ENCODE data around the gene FCRL2. TPM values are rescaled to one million over a fixed set of nuclear protein-coding genes. Genes with fewer than 3 reads are reported as not detected.
"Not testable (repeated sequence)": the region's sequence is repeated elsewhere in the genome, so short reads cannot be mapped to it uniquely, and the experiment has no call there.

Gene FCRL2
- total RNA-seq, 4 donors from 2014 or later, result not detected

- TF ChIP-seq POLR2A (IDR thresholded peaks at IDR 0.05), result no peak
- TF ChIP-seq, protein P1, sequence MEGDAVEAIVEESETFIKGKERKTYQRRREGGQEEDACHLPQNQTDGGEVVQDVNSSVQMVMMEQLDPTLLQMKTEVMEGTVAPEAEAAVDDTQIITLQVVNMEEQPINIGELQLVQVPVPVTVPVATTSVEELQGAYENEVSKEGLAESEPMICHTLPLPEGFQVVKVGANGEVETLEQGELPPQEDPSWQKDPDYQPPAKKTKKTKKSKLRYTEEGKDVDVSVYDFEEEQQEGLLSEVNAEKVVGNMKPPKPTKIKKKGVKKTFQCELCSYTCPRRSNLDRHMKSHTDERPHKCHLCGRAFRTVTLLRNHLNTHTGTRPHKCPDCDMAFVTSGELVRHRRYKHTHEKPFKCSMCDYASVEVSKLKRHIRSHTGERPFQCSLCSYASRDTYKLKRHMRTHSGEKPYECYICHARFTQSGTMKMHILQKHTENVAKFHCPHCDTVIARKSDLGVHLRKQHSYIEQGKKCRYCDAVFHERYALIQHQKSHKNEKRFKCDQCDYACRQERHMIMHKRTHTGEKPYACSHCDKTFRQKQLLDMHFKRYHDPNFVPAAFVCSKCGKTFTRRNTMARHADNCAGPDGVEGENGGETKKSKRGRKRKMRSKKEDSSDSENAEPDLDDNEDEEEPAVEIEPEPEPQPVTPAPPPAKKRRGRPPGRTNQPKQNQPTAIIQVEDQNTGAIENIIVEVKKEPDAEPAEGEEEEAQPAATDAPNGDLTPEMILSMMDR (IDR thresholded peaks at IDR 0.05), result no peak
- no peak for DNase-seq (ENCODE audit: low spot score in 2 of 2)
- intact Hi-C loops (cut with DNase I; ENCODE audit: low total_unique reads), result no loop called here
- WGBS, 2 donors, result 43 to 46% methylated on average over 3 of the region's 3 CpGs
- no peak overlapping the region for H3K4me3 ChIP-seq (ENCODE audit: low read depth, poor library complexity, severe bottlenecking)
These were observed 25.6 kb downstream of the FCRL2 start for GRCh38 chr1:157751283-157751682.

- H3K4me3 ChIP-seq (ENCODE audit: low read depth, poor library complexity, severe bottlenecking), result no peak overlapping the region
- intact Hi-C loops (cut with DNase I; ENCODE audit: low total_unique reads), result no loop called here
- 90 to 95% methylated on average over 3 of the region's 3 CpGs for WGBS, 2 donors
- TF ChIP-seq, protein P1 (IDR thresholded peaks at IDR 0.05), result no peak
- no peak for TF ChIP-seq POLR2A (IDR thresholded peaks at IDR 0.05)
- no peak for DNase-seq (ENCODE audit: low spot score in 2 of 2)
These were observed 28.6 kb downstream of the FCRL2 start for GRCh38 chr1:157748262-157748817.

DNA sequence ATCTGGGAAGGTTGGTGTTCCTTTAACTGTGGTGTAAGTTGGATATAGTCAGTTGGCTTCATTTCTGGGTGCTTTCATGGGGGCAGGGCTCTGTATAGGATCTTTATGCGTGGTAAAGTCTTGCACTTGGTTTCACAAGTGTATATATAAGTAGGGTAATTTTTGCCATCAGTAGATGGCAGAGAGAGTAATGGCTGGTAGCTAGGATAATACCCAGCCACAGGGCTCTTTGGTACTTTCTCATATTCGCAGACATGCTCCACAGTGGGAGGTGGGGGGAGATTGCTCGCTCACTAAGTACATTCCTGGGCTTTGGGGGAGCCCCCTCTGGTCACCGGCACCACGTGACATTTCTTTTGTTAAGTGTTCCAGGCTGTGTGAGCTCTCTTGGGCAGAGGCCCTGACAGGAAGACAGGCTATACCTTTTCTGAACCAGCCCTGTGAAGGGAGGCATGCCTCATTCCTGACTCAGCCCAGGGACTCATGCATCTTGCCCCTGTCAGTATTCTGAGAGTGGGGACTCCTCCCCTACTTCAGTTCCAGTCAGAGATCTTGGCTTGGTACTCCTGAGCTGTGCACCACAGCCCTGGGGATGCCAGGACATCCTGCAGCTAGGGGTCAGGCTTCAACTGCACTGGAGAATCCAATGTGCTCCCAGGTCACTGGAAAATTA lies 37.6 kb downstream of the FCRL2 start:
- intact Hi-C loops (cut with DNase I; ENCODE audit: low total_unique reads), result no loop called here
- 57 to 73% methylated on average over 5 of the region's 5 CpGs for WGBS, 2 donors
- DNase-seq (ENCODE audit: low spot score in 2 of 2), result no peak
- H3K4me3 ChIP-seq (ENCODE audit: low read depth, poor library complexity, severe bottlenecking), result no peak overlapping the region
- TF ChIP-seq, protein P1 (IDR thresholded peaks at IDR 0.05), result no peak
- TF ChIP-seq POLR2A (IDR thresholded peaks at IDR 0.05), result no peak

DNA sequence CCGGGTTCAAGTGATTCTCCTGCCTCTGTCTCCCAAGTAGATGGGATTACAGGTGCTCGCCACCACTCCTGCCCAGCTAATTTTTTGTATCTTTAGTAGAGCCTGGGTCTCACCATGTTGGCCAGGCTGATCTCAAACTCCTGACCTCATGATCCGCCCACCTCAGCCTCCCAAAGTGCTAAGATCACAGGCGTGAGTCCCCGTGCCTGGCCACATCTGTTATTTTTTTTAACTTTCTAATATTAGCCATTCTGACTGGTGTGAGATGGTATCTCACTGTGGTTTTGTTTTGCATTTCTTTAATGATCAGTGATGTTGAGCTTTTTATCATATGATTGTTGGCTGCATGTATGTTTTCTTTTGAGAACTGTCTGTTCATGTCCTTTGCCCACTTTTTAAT lies 40.9 kb downstream of the FCRL2 start:
- intact Hi-C loops (cut with DNase I; ENCODE audit: low total_unique reads); DNase-seq (ENCODE audit: low spot score in 2 of 2); H3K4me3 ChIP-seq (ENCODE audit: low read depth, poor library complexity, severe bottlenecking): not testable (repeated sequence)
- WGBS, 2 donors, result 85 to 89% methylated on average over 5 of the region's 5 CpGs

DNA sequence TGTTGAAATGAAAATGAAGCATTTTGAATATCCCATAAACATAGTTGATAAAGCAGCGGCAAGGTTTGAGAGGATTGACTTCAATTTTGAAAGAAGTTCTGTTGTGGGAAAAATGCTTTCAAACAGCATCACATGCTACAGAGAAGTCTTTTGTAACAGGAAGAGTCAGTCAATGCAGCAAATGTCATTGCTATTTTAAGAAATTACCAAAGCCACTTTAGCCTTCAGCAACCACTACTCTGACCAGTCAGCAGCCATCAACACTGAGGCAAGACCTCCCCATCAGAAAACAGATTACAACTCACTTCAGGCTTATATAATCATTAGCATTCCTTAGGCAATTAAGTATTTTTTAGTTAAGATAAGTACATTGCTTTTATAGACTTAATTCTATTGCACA lies 42.6 kb downstream of the FCRL2 start:
- no peak overlapping the region for H3K4me3 ChIP-seq (ENCODE audit: low read depth, poor library complexity, severe bottlenecking)
- TF ChIP-seq POLR2A (IDR thresholded peaks at IDR 0.05), result no peak
- TF ChIP-seq, protein P1 (IDR thresholded peaks at IDR 0.05), result no peak
- WGBS, 2 donors, result 80 to 97% methylated on average over 1 of the region's 1 CpG
- DNase-seq (ENCODE audit: low spot score in 2 of 2), result no peak
- intact Hi-C loops (cut with DNase I; ENCODE audit: low total_unique reads), result no loop called here

DNA sequence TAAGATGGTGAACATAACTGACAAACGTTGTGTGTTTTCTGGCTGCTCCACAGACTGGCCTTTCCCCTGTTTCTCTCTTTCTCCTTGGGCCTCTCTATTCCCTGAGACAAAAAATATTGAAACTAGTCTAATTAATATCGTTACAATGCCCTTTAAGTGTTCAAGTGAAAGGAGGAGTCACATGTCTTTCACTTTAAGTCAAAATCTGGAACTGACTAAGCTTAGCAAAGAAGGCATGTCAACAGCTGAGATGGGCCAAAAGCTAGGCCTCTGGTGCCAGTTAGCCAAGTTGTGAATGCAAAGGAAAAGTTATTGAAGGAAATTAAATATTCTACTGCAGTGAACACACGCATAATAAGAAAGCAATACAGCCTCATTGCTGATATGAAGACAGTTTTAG lies 44.2 kb downstream of the FCRL2 start:
- DNase-seq (ENCODE audit: low spot score in 2 of 2), result no peak
- WGBS, 2 donors, result 63 to 65% methylated on average over 3 of the region's 3 CpGs
- no peak for TF ChIP-seq POLR2A (IDR thresholded peaks at IDR 0.05)
- TF ChIP-seq, protein P1 (IDR thresholded peaks at IDR 0.05), result no peak
- no peak overlapping the region for H3K4me3 ChIP-seq (ENCODE audit: low read depth, poor library complexity, severe bottlenecking)
- intact Hi-C loops (cut with DNase I; ENCODE audit: low total_unique reads), result no loop called here

Data from lower leg skin (tissue), 4 donors.